H1 (cell line): ENCODE measurements around the gene C20orf173. TPM values are rescaled to one million over a fixed set of nuclear protein-coding genes. Genes with fewer than 3 reads are reported as not detected.

Experiments
- CTCF ChIA-PET: fragments of 300-600 bp; sonication (Branson Sonifier 250); formaldehyde crosslinking; loops from one replicate; lab custom pipeline; 2021; ENCODE audit not compliant: partially characterized antibody; lab: Charles Lee
- POLR2A ChIA-PET: fragments of 300-600 bp; sonication (Branson Sonifier 250); formaldehyde crosslinking; loops from one replicate; lab custom pipeline; 2021; ENCODE audit warnings: inconsistent platforms; ENCODE audit not compliant: partially characterized antibody; lab: Charles Lee
- DNase-seq, 2 experiments: peaks; one replicate each; pipeline versions ENCODE4 v3.0.0 to v3.0.0-alpha.2; 2010 to 2022; ENCODE audit warnings: low spot score in 2 of 2, low read depth in 1 of 2, mixed read lengths in 1 of 2
- FAIRE-seq: peaks from 2 replicates; lab custom pipeline; 2011; peaks lifted over from hg19 to GRCh38; lab: Jason Lieb, UNC
- H2AFZ ChIP-seq: 2 replicates; pipeline ENCODE4 v1.8.1; 2012; ENCODE audit warnings: low read length, inconsistent platforms
- H2AK5ac ChIP-seq: 2 replicates; pipeline ENCODE4 v1.6.1; 2013; ENCODE audit warnings: low read depth, low read length
- H2BK120ac ChIP-seq: replicated peaks from 2 replicates; pipeline ENCODE3; 2013; ENCODE audit warnings: low read depth, low read length, inconsistent platforms
- H2BK12ac ChIP-seq: 2 replicates; pipeline ENCODE4 v1.6.1; 2013; ENCODE audit warnings: low read depth, low read length
- H2BK15ac ChIP-seq: 2 replicates; pipeline ENCODE4 v1.6.1; 2013; ENCODE audit warnings: low read length
- H2BK20ac ChIP-seq: 2 replicates; pipeline ENCODE4 v1.6.1; 2013; ENCODE audit warnings: low read length
- H2BK5ac ChIP-seq: 2 replicates; pipeline ENCODE4 v1.6.1; 2013; ENCODE audit warnings: low read depth, low read length
- H3K14ac ChIP-seq: 2 replicates; pipeline ENCODE4 v1.6.1; 2013; ENCODE audit warnings: inconsistent platforms; ENCODE audit not compliant: insufficient read length
- H3K18ac ChIP-seq: 2 replicates; pipeline ENCODE4 v1.6.1; 2013; ENCODE audit warnings: low read length; ENCODE audit errors: extremely low read depth
- H3K23ac ChIP-seq: 2 replicates; pipeline ENCODE4 v1.6.1; 2013; ENCODE audit warnings: inconsistent platforms; ENCODE audit not compliant: insufficient read length
- H3K23me2 ChIP-seq: 2 replicates; pipeline ENCODE4 v1.6.1; 2013; ENCODE audit warnings: low read depth, low read length
- H3K27ac ChIP-seq: 2 replicates; pipeline ENCODE4 v1.6.1; 2011; ENCODE audit warnings: low read depth, low read length, inconsistent platforms
- H3K27me3 ChIP-seq, 4 experiments: replicated peaks in 1 of 4; 1 replicate in 1 of 4; 2 replicates in 3 of 4; pipeline versions ENCODE4 v1.6.1 to v1.8.1; 2011 to 2013; ENCODE audit warnings: low read length in 3 of 4, mild to moderate bottlenecking in 3 of 4, inconsistent platforms in 2 of 4, mixed read lengths in 2 of 4, moderate library complexity in 1 of 4; ENCODE audit not compliant: control insufficient read depth in 3 of 4, insufficient read depth in 3 of 4; ENCODE audit errors: extremely low read depth in 1 of 4
- H3K36me3 ChIP-seq, 4 experiments: 2 replicates each; pipeline versions ENCODE4 v1.6.1 to v1.8.1; 2011 to 2013; ENCODE audit warnings: mild to moderate bottlenecking in 4 of 4, low read length in 3 of 4, moderate library complexity in 2 of 4, control low read depth in 1 of 4, inconsistent platforms in 1 of 4; ENCODE audit not compliant: insufficient read depth in 4 of 4, control insufficient read depth in 2 of 4
- H3K4ac ChIP-seq: replicated peaks from 2 replicates; pipeline ENCODE3; 2013; ENCODE audit warnings: low read length, low read depth, mixed read lengths, inconsistent platforms; ENCODE audit not compliant: insufficient read length
- H3K4me1 ChIP-seq, 4 experiments: replicated peaks in 1 of 4; 1 replicate in 1 of 4; 2 replicates in 3 of 4; pipeline versions ENCODE4 v1.6.1 to v1.8.1; 2011 to 2013; ENCODE audit warnings: low read length in 3 of 4, inconsistent platforms in 2 of 4, mixed read lengths in 1 of 4; ENCODE audit not compliant: insufficient read depth in 4 of 4, control insufficient read depth in 3 of 4
- H3K4me2 ChIP-seq, 2 experiments: 2 replicates each; pipeline versions ENCODE4 v1.6.1 to v1.8.1; 2011 to 2013; ENCODE audit warnings: low read depth in 2 of 2, low read length in 2 of 2, control low read depth in 1 of 2, inconsistent platforms in 1 of 2, mild to moderate bottlenecking in 1 of 2; ENCODE audit not compliant: insufficient read depth in 1 of 2
- H3K4me3 ChIP-seq, 4 experiments: fragments of 200-600, 300-600 bp in 1 of 4; sonication (generic), shearing (Covaris generic), sonication (Bioruptor Twin) in 1 of 4; 2 replicates each; pipeline versions ENCODE4 v1.5.1 to v1.8.1; 2011 to 2016; ENCODE audit warnings: low read length in 4 of 4, low read depth in 3 of 4, control low read depth in 2 of 4, inconsistent platforms in 2 of 4, mild to moderate bottlenecking in 2 of 4, mixed read lengths in 1 of 4, moderate library complexity in 1 of 4; ENCODE audit not compliant: insufficient read depth in 2 of 4; ENCODE audit errors: extremely low read depth in 1 of 4
- H3K56ac ChIP-seq: replicated peaks from 2 replicates; pipeline ENCODE3; 2013; ENCODE audit warnings: low read depth, mild to moderate bottlenecking, mixed read lengths, low read length, inconsistent platforms; ENCODE audit not compliant: insufficient read length
- H3K79me1 ChIP-seq: 2 replicates; pipeline ENCODE4 v1.6.1; 2013; ENCODE audit warnings: low read depth, low read length, control low read depth
- H3K79me2 ChIP-seq, 2 experiments: 2 replicates each; pipeline versions ENCODE4 v1.6.1 to v1.8.1; 2012 to 2013; ENCODE audit warnings: low read length in 2 of 2, mild to moderate bottlenecking in 2 of 2, inconsistent platforms in 1 of 2; ENCODE audit not compliant: insufficient read depth in 2 of 2, control insufficient read depth in 1 of 2
- H3K9ac ChIP-seq, 4 experiments: replicated peaks in 1 of 4; 1 replicate in 1 of 4; 2 replicates in 3 of 4; pipeline versions ENCODE4 v1.6.1 to v1.8.1; 2011 to 2013; ENCODE audit warnings: low read depth in 3 of 4, low read length in 3 of 4, control low read depth in 2 of 4, mild to moderate bottlenecking in 2 of 4, moderate library complexity in 2 of 4, inconsistent platforms in 1 of 4; ENCODE audit errors: extremely low read depth in 1 of 4
- H3K9me3 ChIP-seq, 2 experiments: 2 replicates each; pipeline versions ENCODE4 v1.6.1 to v1.8.1; 2012 to 2013; ENCODE audit warnings: mild to moderate bottlenecking in 2 of 2, moderate library complexity in 2 of 2, control low read depth in 1 of 2, inconsistent platforms in 1 of 2, low read depth in 1 of 2, low read length in 1 of 2, mixed read lengths in 1 of 2; ENCODE audit not compliant: insufficient read depth in 2 of 2
- H4K20me1 ChIP-seq, 2 experiments: replicated peaks in 1 of 2; 2 replicates each; pipeline versions ENCODE3 to v1.8.1; 2011 to 2013; ENCODE audit warnings: inconsistent platforms in 2 of 2, low read length in 2 of 2, mild to moderate bottlenecking in 1 of 2; ENCODE audit not compliant: insufficient read depth in 2 of 2, control insufficient read depth in 1 of 2
- H4K5ac ChIP-seq: 2 replicates; pipeline ENCODE4 v1.6.1; 2013; ENCODE audit warnings: low read length, low read depth, mixed read lengths, inconsistent platforms; ENCODE audit not compliant: insufficient read length
- H4K8ac ChIP-seq: 2 replicates; pipeline ENCODE4 v1.8.0; 2013; ENCODE audit warnings: mild to moderate bottlenecking, moderate library complexity, low read length, inconsistent platforms; ENCODE audit not compliant: insufficient read depth; ENCODE audit errors: extremely low read depth
- H4K91ac ChIP-seq: replicated peaks from 2 replicates; pipeline ENCODE3; 2013; ENCODE audit warnings: low read length, mixed read lengths, inconsistent platforms; ENCODE audit not compliant: insufficient read length
- BRCA1 ChIP-seq: IDR thresholded peaks from 2 replicates; pipeline ENCODE4 v1.6.1; 2012; ENCODE audit warnings: low read depth, low read length, improper control_type of control experiment
- CBX5 ChIP-seq: fragments of 300-800, 300-1000 bp; sonication (generic); IDR thresholded peaks from 2 replicates; pipeline ENCODE4 v1.7.1; 2016; ENCODE audit warnings: antibody characterized with exemption, low read length, low read depth
- CBX8 ChIP-seq: fragments of 300-800, 300-1000 bp; sonication (generic); IDR thresholded peaks from 2 replicates; pipeline ENCODE4 v1.7.1; 2016; ENCODE audit warnings: low read depth, low read length, borderline replicate concordance
- CHD1 ChIP-seq: IDR thresholded peaks from 2 replicates; pipeline ENCODE4 v1.6.1; 2012; ENCODE audit warnings: low read depth, low read length, improper control_type of control experiment
- CHD2 ChIP-seq: IDR thresholded peaks from 2 replicates; pipeline ENCODE4 v1.6.1; 2012; ENCODE audit warnings: low read length, improper control_type of control experiment
- FOSL1 ChIP-seq: IDR thresholded peaks from 2 replicates; pipeline ENCODE4 v1.6.1; 2011; ENCODE audit warnings: mild to moderate bottlenecking, low read depth, low read length, moderate library complexity; ENCODE audit not compliant: insufficient read depth
- MAFK ChIP-seq: IDR thresholded peaks from 2 replicates; pipeline ENCODE4 v1.6.1; 2012; ENCODE audit warnings: low read depth, mild to moderate bottlenecking, improper control_type of control experiment, low read length
- POU5F1 ChIP-seq: IDR thresholded peaks from 2 replicates; pipeline ENCODE4 v1.6.1; 2011; ENCODE audit warnings: low read depth, mild to moderate bottlenecking, low read length, moderate library complexity
- SIX5 ChIP-seq: IDR thresholded peaks from 2 replicates; pipeline ENCODE4 v1.6.1; 2011; ENCODE audit warnings: mild to moderate bottlenecking, low read depth, low read length
- SP1 ChIP-seq: IDR thresholded peaks from 2 replicates; pipeline ENCODE4 v1.6.1; 2011; ENCODE audit warnings: low read depth, low read length
- SUZ12 ChIP-seq: fragments of 200-600 bp; sonication (generic); IDR thresholded peaks from 2 replicates; pipeline ENCODE4 v1.6.1; 2012; ENCODE audit warnings: mild to moderate bottlenecking, inconsistent platforms, low read length, moderate library complexity, mixed read lengths
- TBP ChIP-seq: IDR thresholded peaks from 2 replicates; pipeline ENCODE4 v1.6.1; 2011; ENCODE audit warnings: low read depth, low read length, improper control_type of control experiment
- WGBS, 2 experiments: shearing (Covaris generic) in 1 of 2; methylation state at CpG; one replicate each; pipeline versions ENCODE4 v1.1.6 to v1.1.7; 2013 to 2015; ENCODE audit warnings: low lambda C conversion rate in 2 of 2, mixed read lengths in 2 of 2, inconsistent platforms in 1 of 2, low coverage in 1 of 2, missing lambda C conversion rate in 1 of 2; ENCODE audit not compliant: insufficient replicate concordance in 2 of 2, insufficient coverage in 1 of 2, insufficient read length in 1 of 2; ENCODE audit errors: extremely low coverage in 1 of 2, missing lambda C conversion rate in 1 of 2; 5-methylcytosine and 5-hydroxymethylcytosine counted together
- polyA plus RNA-seq, 7 experiments: library from polyadenylated mRNA; depleted of rRNA in 3 of 7; stranded (reverse) in 5 of 7; unstranded in 2 of 7; fragments of >200 nt in 5 of 7; fragments of 200-250 nt in 2 of 7; gene quantifications; 1 replicate in 5 of 7; 2 replicates in 1 of 7; 4 replicates in 1 of 7; pipeline versions ENCODE4 v1.2.1 to v1.2.3, GENCODE V29; 2011 to 2013; ENCODE audit warnings: missing spikeins in 2 of 7, mixed read lengths in 2 of 7
- total RNA-seq: library from RNA; stranded (reverse); fragmentation: NEBNext Ultra II Directional; extraction: Animal tissue kit (Norgen Biotek cat#: 25700); gene quantifications from 2 replicates; pipeline ENCODE4 v1.2.1, GENCODE V29; 2021

Gene C20orf173
- total and polyA plus RNA-seq, 2 of the 8 experiments (the other 6 are each of a cell fraction or from before 2014, with no cell fraction given): not detected

DNA sequence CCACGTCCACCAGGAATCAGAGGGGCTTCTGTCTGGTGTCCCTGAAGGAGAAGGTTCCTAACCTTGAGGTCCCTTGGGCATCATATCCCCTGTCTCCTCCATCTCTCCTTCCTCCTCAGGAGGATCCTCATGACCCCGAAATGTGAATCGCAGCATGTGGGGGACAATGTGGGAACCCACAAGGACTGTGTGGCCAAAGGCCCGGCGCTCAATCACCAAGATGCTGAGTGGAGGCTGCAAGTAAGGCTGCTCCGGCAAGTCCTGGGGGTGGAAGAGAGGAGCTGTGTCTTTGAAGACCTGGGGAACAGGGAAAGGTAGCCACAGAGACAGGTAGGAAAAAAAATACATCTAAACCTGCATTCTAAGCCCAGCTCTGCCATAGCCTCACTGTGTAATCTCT, 49.7 kb upstream of the C20orf173 start:
- WGBS, 2 experiments: 87% methylated on average over 6 of the region's 6 CpGs; no CpG with 5 or more reads in 1 of the 2 experiments

More for the DNA sequence above, 49.7 kb upstream of the C20orf173 start:
- Histone ChIP-seq H2BK5ac (no peak overlapping the region), H3K18ac (no peak overlapping the region), H3K4me3 (no peak overlapping the region), H3K4ac (no peak overlapping the region), H4K8ac (no peak overlapping the region), H3K9ac (no peak overlapping the region), H4K5ac (no peak overlapping the region), H3K27me3 (no peaks in the 10 kb centered on the region), H3K36me3 (no peaks in the 10 kb centered on the region), H3K9me3 (no peaks in the 10 kb centered on the region), H3K79me2 (no peaks in the 10 kb centered on the region), H2BK120ac (no peak overlapping the region), H2BK15ac (no peak overlapping the region), H3K23me2 (peaks cover 3% of the 10 kb centered on the region; the same call in 1 of the 2 replicates), H4K20me1 (no peaks in the 10 kb centered on the region), H3K79me1 (no peaks in the 10 kb centered on the region), H2AK5ac (no peak overlapping the region), H3K23ac (no peak overlapping the region), H3K27ac (no peak overlapping the region), H3K56ac (no peak overlapping the region), H2BK20ac (no peak overlapping the region), H3K14ac (no peak overlapping the region), H4K91ac (no peak overlapping the region), H2BK12ac (no peak overlapping the region), H3K4me1 (no peaks in the 10 kb centered on the region), H2AFZ (no peak overlapping the region), H3K4me2 (no peak overlapping the region)
- CTCF ChIA-PET: interaction anchor here (1.0 to 1.7 kb wide), 4 partner anchors 10 to 411 kb away, joined by 3 to 6 read pairs (median 4); no protein-coding TSS in a partner anchor
- FAIRE-seq (no peak), DNase-seq (no peak)
- POLR2A ChIA-PET: interaction anchor here (0.9 to 1.7 kb wide), 2 partner anchors 18 to 124 kb away, joined by 3 to 4 read pairs; partner anchors contain the start of gene CEP250
- TF ChIP-seq CBX5 (no peak), BRCA1 (no peak), SUZ12 (no peak), CHD2 (no peak), TBP (no peak), MAFK (no peak), FOSL1 (no peak), CBX8 (no peak), SP1 (no peak), CHD1 (no peak), SIX5 (no peak), POU5F1 (no peak)
